GM12878 (cell line): ENCODE measurements around the gene ZNF281. TPM values are rescaled to one million over a fixed set of nuclear protein-coding genes. Genes with fewer than 3 reads are reported as not detected.

Experiments
- ATF3 ChIP-seq: IDR thresholded peaks from 2 replicates; pipeline ENCODE4 v1.6.1; 2011; ENCODE audit warnings: low read depth, mild to moderate bottlenecking, low read length, moderate library complexity, borderline replicate concordance; ENCODE audit errors: extremely low read depth
- BACH1 ChIP-seq: fragments of 450-650 bp; IDR thresholded peaks from 2 replicates; pipeline ENCODE4 v1.6.1; 2017; ENCODE audit warnings: mild to moderate bottlenecking, borderline replicate concordance
- BHLHE40 ChIP-seq, 2 experiments: fragments of 450-650 bp in 1 of 2; IDR thresholded peaks; 2 replicates each; pipeline ENCODE4 v1.6.1; 2011 to 2017; ENCODE audit warnings: low read depth in 2 of 2, borderline replicate concordance in 1 of 2, improper control_type of control experiment in 1 of 2, low read length in 1 of 2, mild to moderate bottlenecking in 1 of 2
- CBX5 ChIP-seq: sonication (generic); IDR thresholded peaks from 2 replicates; pipeline ENCODE4 v1.6.1; 2016; ENCODE audit warnings: low read depth, moderate library complexity, mild to moderate bottlenecking, inconsistent platforms
- CEBPZ ChIP-seq: fragments of 150-350 bp; IDR thresholded peaks from 2 replicates; pipeline ENCODE4 v1.6.1; 2016; ENCODE audit warnings: low read depth, low read length
- CHD4 ChIP-seq: fragments of 200-600 bp; sonication (generic); IDR thresholded peaks from 2 replicates; pipeline ENCODE4 v1.6.1; 2016; ENCODE audit warnings: mild to moderate bottlenecking
- CREB1 ChIP-seq: IDR thresholded peaks from 2 replicates; pipeline ENCODE4 v1.6.1; 2012; ENCODE audit warnings: low read depth, mild to moderate bottlenecking, inconsistent platforms
- ELK1 ChIP-seq: IDR thresholded peaks from 2 replicates; pipeline ENCODE4 v1.6.1; 2012; ENCODE audit warnings: low read depth, low read length, improper control_type of control experiment
- GABPA ChIP-seq: IDR thresholded peaks from 2 replicates; pipeline ENCODE4 v1.6.1; 2014; ENCODE audit warnings: antibody characterized with exemption, low read depth, mild to moderate bottlenecking, inconsistent platforms
- GATAD2B ChIP-seq: fragments of 450-650 bp; conservative IDR thresholded peaks from 2 replicates; pipeline ENCODE4 v1.6.1; 2017; ENCODE audit warnings: low read depth, mild to moderate bottlenecking, moderate library complexity
- HDGF ChIP-seq: fragments of 450-650 bp; IDR thresholded peaks from 2 replicates; pipeline ENCODE4 v1.6.1; 2016; ENCODE audit warnings: antibody characterized with exemption
- HSF1 ChIP-seq: fragments of 150-350 bp; IDR thresholded peaks from 2 replicates; pipeline ENCODE4 v1.6.1; 2014; ENCODE audit warnings: mild to moderate bottlenecking, low read depth, low read length
- MAX ChIP-seq: IDR thresholded peaks from 2 replicates; pipeline ENCODE4 v1.6.1; 2012; ENCODE audit warnings: low read depth, low read length, improper control_type of control experiment
- MEF2B ChIP-seq: fragments of 450-650 bp; IDR thresholded peaks from 2 replicates; pipeline ENCODE4 v1.6.1; 2018; ENCODE audit warnings: mild to moderate bottlenecking, moderate library complexity; ENCODE audit not compliant: partially characterized antibody, poor library complexity, severe bottlenecking
- MXI1 ChIP-seq: fragments of 150-350 bp; IDR thresholded peaks from 2 replicates; pipeline ENCODE4 v1.6.1; 2011; ENCODE audit warnings: low read depth, mild to moderate bottlenecking, inconsistent platforms, low read length, improper control_type of control experiment
- POLR2AphosphoS2 ChIP-seq: IDR thresholded peaks from 2 replicates; pipeline ENCODE4 v1.6.1; 2011; ENCODE audit warnings: low read depth, mild to moderate bottlenecking, low read length, improper control_type of control experiment, moderate library complexity
- RB1 ChIP-seq: fragments of 450-650 bp; formaldehyde crosslinking; IDR thresholded peaks from 2 replicates; pipeline ENCODE4 v1.6.1; 2017; ENCODE audit warnings: mild to moderate bottlenecking, borderline replicate concordance
- SIN3A ChIP-seq: IDR thresholded peaks from 2 replicates; pipeline ENCODE4 v1.6.1; 2012; ENCODE audit warnings: low read depth, low read length, improper control_type of control experiment
- SMAD5 ChIP-seq: IDR thresholded peaks from 2 replicates; pipeline ENCODE4 v1.6.1; 2016; ENCODE audit warnings: antibody characterized with exemption, low read depth
- SUPT20H ChIP-seq: IDR thresholded peaks from 2 replicates; pipeline ENCODE4 v1.6.1; 2011; ENCODE audit warnings: low read depth, mild to moderate bottlenecking, low read length, moderate library complexity, borderline replicate concordance; ENCODE audit not compliant: control insufficient read depth
- TARDBP ChIP-seq: IDR thresholded peaks from 2 replicates; pipeline ENCODE4 v1.6.1; 2016; ENCODE audit warnings: borderline replicate concordance
- TBL1XR1 ChIP-seq: IDR thresholded peaks from 2 replicates; pipeline ENCODE4 v1.6.1; 2012; ENCODE audit warnings: low read depth, low read length, improper control_type of control experiment
- polyA plus RNA-seq, 11 experiments: library from polyadenylated mRNA; depleted of rRNA in 4 of 11; unstranded in 6 of 11; stranded (reverse) in 5 of 11; fragments of >200 nt; fragmentation: Nextera tagmentation in 4 of 11; fragmentation: Illumina TruSeq in 1 of 11; extraction: Ambion mirVana in 4 of 11; extraction: Trizol in 1 of 11; gene quantifications; 1 replicate in 1 of 11; 2 replicates in 10 of 11; pipeline versions ENCODE4 v1.2.1 to v1.2.3, GENCODE V29; 2011 to 2016; ENCODE audit warnings: inconsistent platforms in 2 of 11, missing spikeins in 2 of 11, low read depth in 1 of 11
- total RNA-seq, 4 experiments: library from RNA; depleted of rRNA in 3 of 4; stranded (reverse); fragments of >200 nt in 3 of 4; fragmentation: Illumina TruSeq in 1 of 4; extraction: Trizol in 1 of 4; gene quantifications; 2 replicates each; pipeline versions ENCODE4 v1.2.1 to v1.2.3, GENCODE V29; 2013 to 2021

ZNF281 gene
- total and polyA plus RNA-seq, 10 of the 15 experiments (the other 5 are each of a cell fraction or from before 2014, with no cell fraction given): 8.3 to 21.8 (median 15.4) TPM

GRCh38 chr1:200409761-200410565, at the start of gene ZNF281 (continued):
- TF ChIP-seq SUPT20H: no peak
- 0 out of 2 replicates have a peak, but pooled peaks have one; percentile 14 for TF ChIP-seq RB1
- TF ChIP-seq TARDBP: 0 out of 2 replicates have a peak, but pooled peaks have one; percentile 40
- no peak for TF ChIP-seq CHD4
- no peak for TF ChIP-seq CBX5
- peak; percentile 13 for TF ChIP-seq MEF2B
- peak; percentile 76; the same call in 1 of the 2 replicates for TF ChIP-seq HDGF
- peak; percentile 60; the same call in 1 of the 2 replicates for TF ChIP-seq ELK1
- no peak for TF ChIP-seq HSF1
- TF ChIP-seq SMAD5: peak; percentile 80; the same call in 1 of the 2 replicates
- no peak for TF ChIP-seq CEBPZ
- TF ChIP-seq GABPA: no peak
- no peak for TF ChIP-seq TBL1XR1
- peak in 1 of 2 experiments; percentile 18; a peak in 1 of 4 replicates for TF ChIP-seq BHLHE40 (IDR thresholded peaks at IDR 0.05; ENCODE audit: borderline replicate concordance in 1 of 2, low read depth in 2 of 2, low read length in 1 of 2)
- TF ChIP-seq BACH1: no peak
- TF ChIP-seq GATAD2B: peak; percentile 83
- TF ChIP-seq CREB1: no peak
- no peak for TF ChIP-seq ATF3
- no peak for TF ChIP-seq MAX
- peak; percentile 43; the same call in 1 of the 2 replicates for TF ChIP-seq POLR2AphosphoS2
- TF ChIP-seq MXI1: peak; percentile 46; the same call in 1 of the 2 replicates
- no peak for TF ChIP-seq SIN3A
